Cardiac muscle cell (in vitro differentiated cells and primary cell): ENCODE results near the gene GNG4. TPM values are rescaled to one million over a fixed set of nuclear protein-coding genes. Genes with fewer than 3 reads are reported as not detected.
"Not testable (repeated sequence)": the region's sequence is repeated elsewhere in the genome, so short reads cannot be mapped to it uniquely, and the experiment has no call there.

ENCODE experiments used
- DNase-seq, 2 donors: peaks; one replicate each; pipeline versions ENCODE4 v3.0.0 to v3.0.0-alpha.2; 2010 to 2017; ENCODE audit warnings: low read depth in 1 of 2, low spot score in 1 of 2
- H3K27ac ChIP-seq: fragments of 200-600 bp; sonication (generic); 2 replicates; pipeline ENCODE4 v1.5.1; 2016
- H3K27me3 ChIP-seq: fragments of 200-600 bp; sonication (generic); 2 replicates; pipeline ENCODE4 v1.6.0; 2016; ENCODE audit warnings: control low read depth
- H3K36me3 ChIP-seq: fragments of 200-600 bp; sonication (generic); 2 replicates; pipeline ENCODE4 v1.5.1; 2016; ENCODE audit warnings: control low read depth
- H3K4me1 ChIP-seq: fragments of 200-600 bp; sonication (generic); 2 replicates; pipeline ENCODE4 v1.8.1; 2017; ENCODE audit warnings: low read depth, mild to moderate bottlenecking, mixed run types
- H3K4me3 ChIP-seq: fragments of 200-600 bp; sonication (generic); 2 replicates; pipeline ENCODE4 v1.5.1; 2016; ENCODE audit warnings: mild to moderate bottlenecking
- H3K9me3 ChIP-seq: fragments of 200-600 bp; sonication (generic); 2 replicates; pipeline ENCODE4 v1.5.1; 2017; ENCODE audit warnings: low read depth, mild to moderate bottlenecking, control low read depth
- CTCF ChIP-seq: IDR thresholded peaks from 2 replicates; pipeline ENCODE4 v1.5.1; 2012; ENCODE audit warnings: low read depth, mild to moderate bottlenecking, low read length
- polyA plus RNA-seq: library from polyadenylated mRNA; unstranded; fragments of >200 nt; fragmentation: Nextera tagmentation; extraction: Ambion mirVana; gene quantifications from 2 replicates; pipeline ENCODE4 v1.2.1, GENCODE V29; 2016
- total RNA-seq: library from RNA; depleted of rRNA; stranded (reverse); fragments of >200 nt; gene quantifications from 2 replicates; pipeline ENCODE4 v1.2.3, GENCODE V29; 2016

Gene GNG4
- total and polyA plus RNA-seq, 2 experiments from 2014 or later: 0.24 TPM; not detected in 1

GRCh38 chr1:235625831-235626230 is 23.8 kb downstream of the GNG4 start:
- H3K27ac ChIP-seq: no peak overlapping the region
- DNase-seq: no peak
- H3K4me3 ChIP-seq: no peak overlapping the region
- peaks cover 5% of the 10 kb centered on the region for H3K4me1 ChIP-seq
- no peaks in the 10 kb centered on the region for H3K27me3 ChIP-seq
- no peaks in the 10 kb centered on the region for H3K36me3 ChIP-seq
- no peak for TF ChIP-seq CTCF
- H3K9me3 ChIP-seq: no peaks in the 10 kb centered on the region

GRCh38 chr1:235625340-235625739 is 24.2 kb downstream of the GNG4 start:
- H3K27ac ChIP-seq: no peak overlapping the region
- no peaks in the 10 kb centered on the region for H3K27me3 ChIP-seq
- no peak for DNase-seq
- peaks cover 3% of the 10 kb centered on the region for H3K4me1 ChIP-seq
- H3K36me3 ChIP-seq: no peaks in the 10 kb centered on the region
- no peaks in the 10 kb centered on the region for H3K9me3 ChIP-seq
- TF ChIP-seq CTCF: no peak
- H3K4me3 ChIP-seq: no peak overlapping the region

- Histone ChIP-seq H3K36me3 (no peaks in the 10 kb centered on the region), H3K4me1 (no peaks in the 10 kb centered on the region), H3K27ac (no peak overlapping the region), H3K4me3 (no peak overlapping the region), H3K9me3 (no peaks in the 10 kb centered on the region), H3K27me3 (no peaks in the 10 kb centered on the region)
- no peak for TF ChIP-seq CTCF
- DNase-seq: peak in 1 of 2 donors; percentile 83
Measured at GRCh38 chr1:235624721-235625333, 24.8 kb downstream of the GNG4 start.

GRCh38 chr1:235622936-235623779 is 26.4 kb downstream of the GNG4 start:
- no peak overlapping the region for H3K27ac ChIP-seq
- TF ChIP-seq CTCF: no peak
- no peaks in the 10 kb centered on the region for H3K4me1 ChIP-seq
- no peaks in the 10 kb centered on the region for H3K9me3 ChIP-seq
- no peaks in the 10 kb centered on the region for H3K36me3 ChIP-seq
- no peak overlapping the region for H3K4me3 ChIP-seq
- no peak for DNase-seq
- no peaks in the 10 kb centered on the region for H3K27me3 ChIP-seq

GRCh38 chr1:235619149-235619548 is 30.4 kb downstream of the GNG4 start:
- DNase-seq: peak in 1 of 2 donors; percentile 11
- not testable (repeated sequence) for H3K36me3 ChIP-seq, H3K4me3 ChIP-seq, H3K27ac ChIP-seq, H3K27me3 ChIP-seq, H3K9me3 ChIP-seq, H3K4me1 ChIP-seq

- H3K27me3 ChIP-seq: no peaks in the 10 kb centered on the region
- peak in 1 of 2 donors; percentile 65 for DNase-seq
- H3K27ac ChIP-seq: no peak overlapping the region
- TF ChIP-seq CTCF: peak; percentile 46
- H3K36me3 ChIP-seq: no peaks in the 10 kb centered on the region
- no peak overlapping the region for H3K4me3 ChIP-seq
- H3K4me1 ChIP-seq: no peaks in the 10 kb centered on the region
- no peaks in the 10 kb centered on the region for H3K9me3 ChIP-seq
Measured at GRCh38 chr1:235617808-235618207, 31.8 kb downstream of the GNG4 start.
